Neural crest cell (in vitro differentiated cells): Measurements from ENCODE around the gene ZNF592. TPM values are rescaled to one million over a fixed set of nuclear protein-coding genes. Genes with fewer than 3 reads are reported as not detected.

ENCODE experiments used
- DNase-seq: peaks from one replicate; pipeline ENCODE4 v3.0.0; 2021; ENCODE audit warnings: low read depth, mixed read lengths, low spot score
- H3K27ac Mint-ChIP-seq: one replicate; pipeline ENCODE4 v1.8.0; 2021; ENCODE audit warnings: mild to moderate bottlenecking, mixed read lengths; ENCODE audit not compliant: unreplicated experiment
- H3K27me3 Mint-ChIP-seq: 2 replicates; pipeline ENCODE4 v1.8.0; 2021; ENCODE audit warnings: low read depth, mild to moderate bottlenecking, mixed read lengths
- H3K36me3 Mint-ChIP-seq: 2 replicates; pipeline ENCODE4 v1.8.0; 2021; ENCODE audit warnings: low read depth, mild to moderate bottlenecking, mixed read lengths
- H3K4me1 Mint-ChIP-seq: 2 replicates; pipeline ENCODE4 v1.8.0; 2021; ENCODE audit warnings: mixed read lengths
- H3K4me3 Mint-ChIP-seq: one replicate; pipeline ENCODE4 v1.8.0; 2021; ENCODE audit warnings: mild to moderate bottlenecking, mixed read lengths
- H3K9me3 Mint-ChIP-seq: 2 replicates; pipeline ENCODE4 v1.8.0; 2021; ENCODE audit warnings: mixed read lengths
- CTCF ChIP-seq: fragments of 200-600 bp; sonication (generic); conservative IDR thresholded peaks from 2 replicates; pipeline ENCODE4 v1.5.0; 2021; ENCODE audit warnings: antibody characterized with exemption, mild to moderate bottlenecking
- total RNA-seq: library from RNA; stranded (reverse); gene quantifications from 2 replicates; pipeline ENCODE4 v1.2.1, GENCODE V29; 2021

The ZNF592 gene
- total RNA-seq, 1 donor from 2014 or later: 34.7 TPM

GRCh38 chr15:84782346-84782745 is 34.0 kb downstream of the ZNF592 start:
- Mint-ChIP-seq H3K27me3 (no peaks in the 10 kb centered on the region), H3K4me1 (peaks cover 9% of the 10 kb centered on the region), H3K27ac (no peak overlapping the region), H3K36me3 (peaks cover 11% of the 10 kb centered on the region), H3K4me3 (no peak overlapping the region), H3K9me3 (no peaks in the 10 kb centered on the region)
- TF ChIP-seq CTCF: no peak
- no peak for DNase-seq

- Mint-ChIP-seq H3K4me3 (no peak overlapping the region), H3K9me3 (no peaks in the 10 kb centered on the region), H3K36me3 (peaks cover 9% of the 10 kb centered on the region), H3K4me1 (peaks cover 5% of the 10 kb centered on the region), H3K27me3 (no peaks in the 10 kb centered on the region), H3K27ac (no peak overlapping the region)
- no peak for DNase-seq
- TF ChIP-seq CTCF: no peak
Observed at GRCh38 chr15:84783493-84784251, 35.3 kb downstream of the ZNF592 start.

- TF ChIP-seq CTCF: no peak
- peaks cover 8% of the 10 kb centered on the region for H3K36me3 Mint-ChIP-seq
- H3K27ac Mint-ChIP-seq: no peak overlapping the region
- no peaks in the 10 kb centered on the region for H3K27me3 Mint-ChIP-seq
- DNase-seq: no peak
- no peak overlapping the region for H3K4me3 Mint-ChIP-seq
- no peaks in the 10 kb centered on the region for H3K9me3 Mint-ChIP-seq
- peaks cover 5% of the 10 kb centered on the region for H3K4me1 Mint-ChIP-seq
Observed at GRCh38 chr15:84784262-84784661, 35.9 kb downstream of the ZNF592 start.

- Mint-ChIP-seq H3K27me3 (no peaks in the 10 kb centered on the region), H3K9me3 (no peaks in the 10 kb centered on the region), H3K36me3 (peaks cover 8% of the 10 kb centered on the region), H3K27ac (no peak overlapping the region), H3K4me1 (peaks cover 5% of the 10 kb centered on the region), H3K4me3 (no peak overlapping the region)
- DNase-seq: no peak
- no peak for TF ChIP-seq CTCF
Observed at GRCh38 chr15:84785053-84785452, 36.7 kb downstream of the ZNF592 start.

GRCh38 chr15:84788500-84788899 is 40.1 kb downstream of the ZNF592 start:
- H3K36me3 Mint-ChIP-seq: peaks cover 13% of the 10 kb centered on the region
- H3K4me3 Mint-ChIP-seq: no peak overlapping the region
- H3K27me3 Mint-ChIP-seq: no peaks in the 10 kb centered on the region
- H3K4me1 Mint-ChIP-seq: peaks cover 5% of the 10 kb centered on the region
- no peak for TF ChIP-seq CTCF
- no peak for DNase-seq
- H3K27ac Mint-ChIP-seq: no peak overlapping the region
- H3K9me3 Mint-ChIP-seq: no peaks in the 10 kb centered on the region
